HG03521 (cell line): ENCODE measurements around the gene AGAP2.

Experiments
- ATAC-seq: cut with Tn5 transposase; IDR thresholded peaks from one replicate; pipeline ENCODE4 v1.9.1; 2021; ENCODE audit warnings: mild to moderate bottlenecking, moderate library complexity; ENCODE audit not compliant: unreplicated experiment

The AGAP2 gene

DNA sequence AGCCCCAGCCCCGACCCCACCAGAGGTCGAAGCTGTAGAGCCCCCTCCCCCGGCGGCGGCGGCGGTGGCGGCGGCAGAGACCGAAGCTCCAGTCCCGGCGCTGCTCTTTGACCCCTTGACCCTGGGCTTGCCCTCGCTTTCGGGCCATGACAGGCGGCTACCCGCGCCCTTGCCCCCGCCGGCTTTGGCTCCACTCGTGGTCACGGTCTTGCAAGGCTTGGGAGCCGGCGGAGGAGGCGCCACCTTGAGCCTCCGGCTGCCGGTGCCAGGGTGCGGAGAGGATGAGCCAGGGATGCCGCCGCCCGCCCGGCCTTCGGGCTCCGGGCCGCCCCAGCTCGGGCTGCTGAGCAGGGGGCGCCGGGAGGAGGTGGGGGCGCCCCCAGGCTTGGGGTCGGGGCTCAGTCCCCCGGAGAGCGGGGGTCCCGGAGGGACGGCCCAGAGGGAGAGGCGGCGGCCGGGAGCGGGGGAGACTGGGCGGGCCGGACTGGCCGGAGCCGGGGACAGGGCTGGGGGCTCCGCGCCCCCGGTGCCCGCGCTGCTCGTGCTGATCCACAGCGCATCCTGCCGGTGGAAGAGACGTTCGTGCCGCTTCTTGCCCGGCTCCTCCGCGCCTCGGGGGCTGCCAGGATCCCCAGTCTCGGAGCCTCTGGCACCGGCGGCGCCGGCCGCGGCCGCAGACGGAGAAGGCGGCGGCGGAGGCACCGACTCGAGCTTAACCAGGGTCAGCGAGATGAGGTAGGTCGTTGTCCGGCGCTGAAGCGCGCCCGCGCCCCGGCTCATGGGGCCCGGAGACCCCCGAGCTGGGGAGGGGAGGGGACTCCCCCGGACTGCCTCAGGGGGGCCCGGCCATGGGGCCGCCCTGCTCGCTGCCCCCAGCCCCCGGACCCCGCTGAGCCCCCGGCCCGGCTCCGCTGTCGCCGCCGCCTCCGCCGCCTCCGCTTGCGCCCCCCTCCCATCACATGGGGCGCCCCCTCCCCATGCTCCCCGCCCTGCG is 778 bp downstream of the AGAP2 start:
- no peak for ATAC-seq

- no peak for ATAC-seq
These were observed 1.6 kb downstream of the AGAP2 start for GRCh38 chr12:57736741-57737466.

GRCh38 chr12:57735952-57736740 is 2.4 kb downstream of the AGAP2 start:
- ATAC-seq, result no peak

DNA sequence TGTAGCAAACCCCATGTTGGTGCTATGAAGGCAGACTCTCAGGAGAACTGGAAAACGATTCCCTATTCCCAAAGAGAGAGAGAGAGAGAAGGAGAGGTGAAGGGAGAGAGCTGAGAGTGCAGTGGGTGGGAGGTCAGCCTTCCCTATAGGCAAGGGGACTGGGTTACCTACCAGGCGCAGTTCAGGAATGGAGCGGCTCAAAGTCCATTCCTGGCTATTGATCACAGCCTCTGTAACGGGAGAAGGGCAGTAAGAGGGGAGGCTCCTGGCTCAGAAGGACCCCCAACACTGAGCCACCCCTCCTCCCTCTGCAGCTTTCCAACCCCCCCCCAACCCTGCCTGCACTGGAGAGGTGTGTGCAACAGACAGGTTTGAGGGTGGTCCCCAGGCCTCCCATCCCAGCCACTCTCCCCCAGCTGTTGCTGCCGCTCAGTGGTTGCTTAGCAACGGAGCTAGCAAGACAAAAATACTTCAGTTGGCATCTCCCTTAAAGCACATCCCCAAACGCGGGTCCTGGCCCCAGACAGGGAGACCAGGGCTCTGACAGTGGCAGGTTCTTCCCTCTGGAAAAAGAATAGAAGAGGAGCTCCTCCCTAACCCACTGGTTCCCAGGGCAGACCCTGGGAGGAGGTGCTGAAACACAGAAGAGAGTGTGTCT is 3.2 kb downstream of the AGAP2 start:
- no peak for ATAC-seq

DNA sequence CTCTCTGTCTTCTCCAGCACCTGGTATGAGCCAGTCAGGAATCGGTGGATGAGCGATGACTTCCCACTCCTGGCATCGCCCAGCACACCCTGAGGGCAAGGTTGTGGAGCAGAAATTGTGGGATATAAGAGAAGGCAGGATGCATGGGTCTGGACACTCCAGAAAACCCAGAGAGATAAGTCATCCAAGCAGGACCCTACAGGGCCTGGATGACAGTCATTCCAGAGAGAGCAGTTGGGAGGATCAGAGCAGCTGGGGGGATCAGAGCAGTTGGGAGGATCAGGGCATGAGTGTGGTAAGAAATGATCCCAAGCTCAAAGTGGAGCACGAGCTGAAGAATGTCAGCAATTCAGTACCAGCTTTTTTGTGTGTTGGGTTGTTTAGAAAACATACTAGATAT is 4.0 kb downstream of the AGAP2 start:
- ATAC-seq, result no peak

DNA sequence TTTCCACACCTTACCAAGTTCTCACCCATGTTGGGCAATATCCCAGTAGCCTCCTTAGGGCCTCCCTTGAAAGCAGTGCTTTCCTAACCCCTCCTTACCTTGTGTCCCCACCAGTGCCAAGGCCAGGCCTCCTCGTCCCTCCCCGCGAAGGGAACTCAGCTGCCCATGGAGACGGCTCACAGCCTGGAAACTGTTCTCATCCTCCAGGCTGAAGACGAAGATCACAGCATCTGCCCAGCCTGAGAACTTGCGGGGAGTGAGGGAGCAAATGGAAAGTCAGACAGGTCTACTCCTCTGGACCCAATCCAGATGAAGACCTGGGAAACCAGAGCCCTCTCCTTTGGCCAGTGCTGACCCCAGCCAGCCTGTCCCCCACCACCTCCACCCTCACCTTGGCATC is 4.6 kb downstream of the AGAP2 start:
- no peak for ATAC-seq

DNA sequence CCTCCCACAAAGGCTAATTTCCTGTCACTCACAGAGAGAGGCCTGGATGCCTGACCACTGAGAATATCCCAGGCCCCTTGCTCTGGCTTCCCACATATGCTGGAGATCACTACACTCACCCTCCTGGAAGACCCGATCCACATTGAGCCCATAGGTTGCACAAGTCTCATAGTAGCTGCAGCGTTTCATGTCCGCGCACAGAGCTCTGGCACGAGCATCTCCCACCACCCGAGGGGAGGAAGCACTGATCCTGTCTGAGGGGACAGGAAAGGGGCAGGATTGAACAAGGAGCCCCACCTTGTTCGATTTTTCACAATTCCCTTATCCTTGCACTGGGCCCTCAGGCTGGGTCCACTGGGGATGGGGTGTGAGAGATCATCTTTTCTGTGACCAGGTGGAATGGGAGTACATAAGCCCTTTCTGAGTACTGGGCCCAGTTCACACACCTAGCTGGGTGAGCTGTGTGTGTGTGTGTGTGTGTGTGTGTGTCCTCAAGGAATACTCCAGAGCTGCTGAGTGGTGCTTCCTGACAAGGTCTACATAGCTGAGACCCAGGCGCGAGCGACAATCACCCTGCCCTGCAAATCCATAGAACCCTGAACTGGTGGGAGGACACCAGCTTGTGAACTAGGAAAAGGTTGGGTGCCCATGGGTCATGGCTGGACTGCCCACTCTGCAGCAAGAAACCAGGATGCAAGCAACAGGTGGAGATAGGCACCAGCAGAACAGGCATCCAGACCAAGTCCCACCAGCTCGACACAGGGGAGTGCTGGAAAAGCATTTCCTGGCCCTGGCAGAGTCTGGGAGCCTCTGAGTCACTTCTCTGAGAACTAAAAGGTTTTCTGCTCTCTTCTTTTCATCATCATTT is 5.6 kb downstream of the AGAP2 start:
- ATAC-seq, result no peak

- ATAC-seq, result no peak
These were observed 6.3 kb downstream of the AGAP2 start for GRCh38 chr12:57732270-57732669.

GRCh38 chr12:57731411-57732080 is 7.0 kb downstream of the AGAP2 start:
- ATAC-seq, result no peak

- ATAC-seq, result no peak
These were observed 8.0 kb downstream of the AGAP2 start for GRCh38 chr12:57730336-57731067.

DNA sequence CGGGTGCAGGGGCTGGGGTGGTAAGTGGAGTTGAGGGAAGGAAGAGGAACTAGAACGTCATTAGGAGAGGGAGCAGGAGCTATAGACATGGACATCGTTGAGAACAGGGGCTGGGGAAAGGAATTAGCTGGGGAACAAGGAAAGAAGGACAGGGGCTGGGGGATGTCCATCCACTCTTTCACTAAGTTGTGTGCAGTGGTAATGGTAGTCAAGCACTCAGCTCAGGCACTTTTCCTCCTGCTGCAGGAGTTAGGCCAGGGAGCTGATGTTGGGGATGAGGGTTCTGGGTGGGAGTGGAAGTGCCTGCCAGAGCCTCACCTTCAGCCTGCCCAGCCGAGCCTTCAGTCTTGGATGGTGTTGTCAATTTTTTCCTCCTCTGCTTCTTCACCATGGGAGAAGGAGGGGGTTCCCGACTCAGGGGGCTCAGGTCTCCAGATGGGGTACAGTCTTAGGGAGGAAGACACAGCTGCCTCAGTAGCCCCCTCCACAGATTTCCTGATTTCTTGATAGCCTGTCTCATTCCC is 9.2 kb downstream of the AGAP2 start:
- no peak for ATAC-seq

DNA sequence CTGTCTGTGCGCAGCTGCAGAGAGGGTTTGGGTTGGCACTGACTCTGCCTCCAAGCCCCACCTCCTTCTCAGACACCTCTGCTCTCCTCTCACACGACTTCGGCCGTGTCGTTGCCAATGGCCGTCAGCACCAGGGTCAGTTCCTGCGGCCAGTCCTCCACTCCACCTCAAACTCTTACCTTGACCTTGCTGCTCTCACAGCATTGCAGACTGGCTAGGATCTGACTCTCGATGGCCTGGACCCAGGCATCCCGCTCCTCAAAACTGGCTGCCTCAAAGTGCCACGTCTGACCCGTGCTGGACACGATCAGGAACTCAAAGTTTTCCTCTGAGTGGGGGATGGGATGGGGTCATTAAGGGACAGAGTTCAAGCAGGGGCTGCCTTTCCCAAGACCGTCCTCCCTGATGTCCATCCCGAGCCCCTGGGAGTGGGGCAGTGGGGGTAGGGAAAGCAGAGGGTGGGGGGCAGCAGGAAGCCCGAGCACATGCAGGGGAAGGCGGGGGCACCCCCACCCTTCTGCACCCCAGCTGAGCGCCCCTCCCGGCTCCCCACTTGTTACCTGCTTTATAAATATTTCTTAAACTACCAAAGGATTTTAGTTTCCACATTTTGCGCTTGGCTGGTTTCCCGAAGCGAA is 10.7 kb downstream of the AGAP2 start:
- no peak for ATAC-seq

GRCh38 chr12:57726884-57727757 is 11.4 kb downstream of the AGAP2 start:
- no peak for ATAC-seq

DNA sequence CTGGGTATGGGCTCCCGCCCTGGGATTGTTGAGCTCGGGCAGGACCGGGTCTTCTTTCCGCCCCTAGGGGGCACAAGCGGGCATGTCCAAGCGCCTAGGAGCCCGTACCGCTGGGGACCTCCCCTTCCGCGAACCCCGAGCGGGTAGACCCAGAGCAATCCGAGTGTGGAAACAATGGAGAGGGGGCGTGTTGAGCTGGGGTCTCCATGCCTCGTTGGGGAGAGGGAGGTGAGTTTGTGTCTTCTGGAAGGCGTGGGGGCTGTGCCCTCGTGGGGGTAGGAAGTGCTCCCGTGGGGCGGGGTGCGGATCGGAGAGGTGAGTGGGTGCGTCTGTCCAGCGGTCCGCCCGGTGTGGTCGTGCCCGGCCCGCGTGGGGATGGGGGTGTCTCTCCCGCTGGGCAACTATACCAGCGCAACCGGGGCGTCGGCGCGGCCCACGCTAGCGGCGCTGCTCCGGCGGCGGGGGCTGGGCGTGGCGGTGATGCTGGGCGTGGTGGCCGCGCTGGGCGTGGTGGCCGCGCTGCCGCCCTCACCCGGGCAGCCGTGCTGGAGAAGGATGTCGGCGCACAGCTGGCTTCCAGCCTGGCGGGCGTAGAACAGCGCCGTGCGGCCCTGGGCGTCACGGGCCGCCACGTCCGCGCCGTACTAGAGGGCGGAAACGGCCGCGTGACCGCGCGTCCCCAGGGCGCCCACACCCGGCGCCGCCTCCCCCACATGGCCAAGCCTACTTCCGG is 12.2 kb downstream of the AGAP2 start:
- no peak for ATAC-seq

DNA sequence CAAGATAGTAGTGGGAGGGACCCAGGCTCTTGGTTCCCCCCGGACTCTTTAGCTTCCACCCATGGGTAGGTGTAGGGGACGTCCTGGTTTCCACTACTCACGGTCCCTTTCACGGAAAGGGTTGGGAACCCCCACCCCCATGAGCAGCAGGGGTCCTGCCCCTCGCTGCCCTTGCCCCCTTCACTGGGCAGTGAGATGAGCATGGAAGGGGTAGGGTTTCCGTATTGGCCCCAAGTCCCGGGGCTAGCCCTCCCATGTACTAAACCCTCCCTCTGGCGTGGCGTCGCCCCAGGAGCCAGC is 12.7 kb downstream of the AGAP2 start:
- ATAC-seq, result no peak

- no peak for ATAC-seq
These were observed 13.4 kb downstream of the AGAP2 start for GRCh38 chr12:57724936-57725740.
